GM12873 (cell line): ENCODE data around the gene DAPK1.

Experiments
- TF ChIP-seq, protein P1 (sequence below): IDR thresholded peaks from 2 replicates; pipeline ENCODE4 v1.5.1; 2012; ENCODE audit warnings: low read depth, mild to moderate bottlenecking, moderate library complexity, low read length, control low read depth; ENCODE audit not compliant: insufficient read depth; ENCODE audit errors: missing control alignments

The DAPK1 gene

GRCh38 chr9:87530716-87531115 lies 33.0 kb downstream of the DAPK1 start:
- TF ChIP-seq, protein P1, sequence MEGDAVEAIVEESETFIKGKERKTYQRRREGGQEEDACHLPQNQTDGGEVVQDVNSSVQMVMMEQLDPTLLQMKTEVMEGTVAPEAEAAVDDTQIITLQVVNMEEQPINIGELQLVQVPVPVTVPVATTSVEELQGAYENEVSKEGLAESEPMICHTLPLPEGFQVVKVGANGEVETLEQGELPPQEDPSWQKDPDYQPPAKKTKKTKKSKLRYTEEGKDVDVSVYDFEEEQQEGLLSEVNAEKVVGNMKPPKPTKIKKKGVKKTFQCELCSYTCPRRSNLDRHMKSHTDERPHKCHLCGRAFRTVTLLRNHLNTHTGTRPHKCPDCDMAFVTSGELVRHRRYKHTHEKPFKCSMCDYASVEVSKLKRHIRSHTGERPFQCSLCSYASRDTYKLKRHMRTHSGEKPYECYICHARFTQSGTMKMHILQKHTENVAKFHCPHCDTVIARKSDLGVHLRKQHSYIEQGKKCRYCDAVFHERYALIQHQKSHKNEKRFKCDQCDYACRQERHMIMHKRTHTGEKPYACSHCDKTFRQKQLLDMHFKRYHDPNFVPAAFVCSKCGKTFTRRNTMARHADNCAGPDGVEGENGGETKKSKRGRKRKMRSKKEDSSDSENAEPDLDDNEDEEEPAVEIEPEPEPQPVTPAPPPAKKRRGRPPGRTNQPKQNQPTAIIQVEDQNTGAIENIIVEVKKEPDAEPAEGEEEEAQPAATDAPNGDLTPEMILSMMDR = no peak

DNA sequence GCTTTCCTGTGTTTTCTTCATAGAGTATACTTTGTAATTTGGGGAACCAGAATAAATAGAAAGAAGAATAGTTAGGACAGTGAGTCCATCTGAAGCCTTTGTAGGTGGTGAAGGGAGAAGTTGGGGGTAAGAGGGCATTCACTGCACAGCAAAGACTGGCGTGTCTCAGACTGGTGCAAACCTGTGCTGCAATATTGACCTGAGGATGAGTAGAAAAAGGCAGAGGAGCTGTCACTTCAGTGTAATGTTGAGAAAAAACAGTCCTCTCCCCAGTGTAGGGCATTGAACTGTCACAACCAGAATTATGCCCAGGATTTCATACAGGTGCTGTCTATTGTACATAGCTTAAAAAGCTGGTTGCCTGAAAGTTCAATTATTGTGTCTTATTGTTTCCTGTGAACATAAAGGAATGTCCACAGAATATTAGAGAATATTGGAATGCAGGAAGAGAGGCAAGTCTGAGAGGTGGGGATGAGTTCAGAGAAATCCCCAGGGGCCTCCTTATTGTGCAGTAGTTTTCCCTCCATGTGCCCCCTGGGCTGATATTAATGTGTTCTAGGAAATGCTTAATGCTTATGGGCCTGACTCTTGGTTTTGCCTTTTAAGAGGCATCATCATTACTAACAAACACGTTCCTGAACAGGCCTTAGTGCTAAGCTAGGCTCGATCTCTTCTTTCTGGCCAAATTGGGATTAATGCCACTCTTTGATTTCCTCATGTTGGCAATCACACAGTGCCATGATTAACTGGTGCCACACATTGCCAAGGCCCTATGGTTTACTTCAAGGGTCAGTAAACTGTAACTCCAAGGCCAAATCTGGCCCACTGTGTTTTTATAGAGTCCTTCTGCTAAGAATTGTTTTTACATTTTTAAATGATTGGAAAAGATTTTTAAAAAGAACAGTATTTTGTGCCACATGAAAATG lies 34.0 kb downstream of the DAPK1 start:
- TF ChIP-seq, protein P1 = no peak

- TF ChIP-seq, protein P1 = peak; percentile 7
Measured at GRCh38 chr9:87533271-87533670, 35.6 kb downstream of the DAPK1 start.

- TF ChIP-seq, protein P1 = no peak
Measured at GRCh38 chr9:87534036-87534435, 36.4 kb downstream of the DAPK1 start.

- TF ChIP-seq, protein P1 = no peak
Measured at GRCh38 chr9:87534957-87535356, 37.3 kb downstream of the DAPK1 start.

DNA sequence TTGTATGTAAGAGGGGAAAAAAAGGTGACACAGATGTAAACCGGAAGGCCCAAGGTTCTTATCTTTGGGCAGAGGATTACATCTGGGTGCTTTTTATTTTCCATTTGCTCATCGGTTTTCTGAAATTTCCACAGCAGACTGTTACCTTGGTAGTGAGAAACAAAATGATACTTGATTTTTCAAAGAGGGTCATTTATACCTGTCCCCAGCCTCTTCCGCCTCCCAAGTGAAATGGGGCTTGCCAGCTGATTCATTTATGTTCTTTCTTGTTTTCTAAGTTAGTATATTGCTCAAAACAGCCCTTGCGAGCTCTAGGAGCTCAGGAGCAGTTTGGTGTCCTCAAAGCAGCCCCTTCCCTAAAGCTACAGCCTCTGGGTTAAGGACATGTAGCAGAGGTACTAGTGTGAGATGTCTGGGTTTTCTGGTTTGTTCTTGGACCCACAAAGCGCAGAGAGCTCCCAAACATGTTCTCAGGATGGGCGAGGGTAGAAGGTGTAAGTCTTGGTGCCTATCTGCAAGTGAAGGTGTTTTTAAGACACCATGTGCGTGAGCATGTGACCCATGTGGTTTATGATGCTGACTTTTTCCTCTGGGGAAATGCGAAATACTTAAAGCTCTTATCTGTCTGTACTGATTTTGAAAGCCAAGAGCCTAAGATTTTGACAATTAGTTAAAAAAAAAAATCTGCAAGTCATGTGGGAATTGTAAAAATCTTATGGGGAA lies 38.3 kb downstream of the DAPK1 start:
- TF ChIP-seq, protein P1 = no peak

- TF ChIP-seq, protein P1 = no peak
Measured at GRCh38 chr9:87537625-87538024, 40.0 kb downstream of the DAPK1 start.
